IPS-18c (cell line): ENCODE measurements around the gene SPATA24.
"Not testable (repeated sequence)": the region's sequence is repeated elsewhere in the genome, so short reads cannot be mapped to it uniquely, and the experiment has no call there.

ENCODE experiments used
- H3K4me3 ChIP-seq: 2 replicates; pipeline ENCODE4 v1.7.0; 2013; ENCODE audit warnings: low read depth, mild to moderate bottlenecking, low read length, moderate library complexity; ENCODE audit not compliant: insufficient read depth
- H3K9me3 ChIP-seq: one replicate; pipeline ENCODE4 v1.6.1; 2013; ENCODE audit warnings: mild to moderate bottlenecking, low read length, moderate library complexity; ENCODE audit not compliant: control insufficient read depth, insufficient read depth

Gene SPATA24, protein sequence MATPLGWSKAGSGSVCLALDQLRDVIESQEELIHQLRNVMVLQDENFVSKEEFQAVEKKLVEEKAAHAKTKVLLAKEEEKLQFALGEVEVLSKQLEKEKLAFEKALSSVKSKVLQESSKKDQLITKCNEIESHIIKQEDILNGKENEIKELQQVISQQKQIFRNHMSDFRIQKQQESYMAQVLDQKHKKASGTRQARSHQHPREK

DNA sequence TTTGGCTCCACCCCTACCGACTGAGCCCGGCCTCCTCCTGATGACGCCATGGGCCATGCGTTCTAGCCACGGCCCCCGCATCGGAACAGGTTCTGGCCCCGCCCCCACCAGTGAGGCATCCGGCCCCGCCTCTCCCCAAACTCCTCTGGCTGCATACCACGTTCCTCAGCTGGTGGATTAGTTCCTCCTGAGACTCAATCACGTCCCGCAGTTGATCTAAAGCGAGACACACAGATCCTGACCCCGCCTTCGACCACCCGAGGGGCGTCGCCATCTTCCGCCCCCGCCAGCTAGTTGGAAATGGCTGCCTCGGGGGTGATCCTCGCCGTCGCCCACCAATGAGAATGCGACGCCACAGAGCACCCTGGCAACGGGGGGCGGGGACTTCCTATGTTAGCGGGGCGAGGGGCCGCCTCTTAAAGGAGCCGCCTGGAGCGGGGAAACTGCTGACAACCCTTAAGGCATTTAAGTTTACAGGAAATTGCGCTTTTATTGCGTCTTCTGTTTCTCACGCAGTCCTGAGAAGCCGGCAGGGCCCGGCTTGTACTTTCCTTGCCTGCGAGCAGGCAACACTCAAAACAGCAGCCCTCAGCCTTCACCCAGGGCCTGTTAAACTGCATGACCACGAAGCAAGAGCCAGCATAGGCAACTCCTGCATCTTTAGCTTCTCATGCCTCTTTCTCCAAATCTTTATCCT is at the start of gene SPATA24:
Gene SPATA24, minus strand, starts transcription at position 303 of the 697 bp plus-strand sequence. Its CDS starts 29 bp downstream, at position 274.
- H3K9me3 ChIP-seq: no peaks in the 10 kb centered on the region

DNA sequence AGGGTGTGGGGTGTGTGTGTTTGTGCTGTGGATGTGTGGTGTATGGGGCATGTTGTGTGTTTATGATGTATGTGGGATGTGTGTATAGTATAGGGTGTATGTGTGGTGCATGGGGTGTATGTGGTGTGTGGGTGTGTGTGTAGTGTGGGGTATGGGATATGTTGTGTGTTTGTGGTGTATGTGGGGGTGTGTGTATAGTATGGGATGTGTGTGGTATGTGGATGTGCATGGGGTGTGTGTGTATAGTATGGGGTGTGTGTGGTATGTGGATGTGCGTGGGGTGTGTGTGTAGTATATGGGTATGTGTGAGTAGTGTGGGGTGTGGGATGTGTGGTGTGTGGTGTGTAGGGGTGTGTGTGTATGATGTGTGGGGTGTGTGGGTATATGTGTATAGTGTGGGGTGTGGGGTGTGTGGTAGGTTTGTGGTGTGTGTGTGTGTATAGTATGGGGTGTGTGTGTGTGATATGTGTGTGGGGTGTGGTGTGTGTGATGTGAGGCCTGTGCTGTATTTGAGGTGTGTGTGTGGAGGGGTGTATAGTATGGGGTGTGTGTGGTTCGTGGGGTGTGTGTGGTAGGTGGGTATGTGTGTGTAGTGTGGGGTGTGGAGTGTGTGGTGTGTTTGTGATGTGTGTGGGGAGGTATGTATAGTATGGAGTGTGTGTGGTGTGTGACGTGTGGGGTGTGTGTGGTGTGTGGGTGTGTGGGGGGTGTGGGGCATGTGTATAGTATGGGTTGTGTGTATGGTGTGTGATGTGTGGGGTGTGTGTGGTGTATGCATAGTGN is 48.2 kb upstream of the SPATA24 start:
- Histone ChIP-seq H3K9me3 (no peaks in the 10 kb centered on the region), H3K4me3 (no peak overlapping the region)

More for the DNA sequence above, at the start of gene SPATA24:
- H3K4me3 ChIP-seq: peak within 1 kb of the TSS; percentile 91

DNA sequence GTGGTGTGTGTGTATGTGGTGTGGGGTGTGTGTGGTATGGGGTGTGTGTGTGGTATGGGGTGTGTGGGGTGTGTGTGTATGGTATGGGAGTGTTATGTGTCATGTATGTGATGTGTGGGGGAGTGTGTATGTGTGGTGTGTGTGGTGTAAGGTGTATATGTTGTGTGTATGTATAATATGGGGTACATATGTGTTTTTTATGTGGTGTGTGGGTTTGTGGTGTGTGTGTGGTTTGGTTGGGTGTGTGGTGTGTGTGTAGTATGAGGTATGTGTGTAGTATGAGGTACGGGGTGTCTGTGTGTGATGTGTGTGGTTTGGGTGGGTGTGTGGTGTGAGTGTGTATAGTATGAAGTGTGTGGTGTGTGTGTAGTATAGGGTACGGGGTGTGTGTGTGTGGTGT is 47.3 kb upstream of the SPATA24 start:
- Histone ChIP-seq H3K4me3 (no peak overlapping the region), H3K9me3 (no peaks in the 10 kb centered on the region)

DNA sequence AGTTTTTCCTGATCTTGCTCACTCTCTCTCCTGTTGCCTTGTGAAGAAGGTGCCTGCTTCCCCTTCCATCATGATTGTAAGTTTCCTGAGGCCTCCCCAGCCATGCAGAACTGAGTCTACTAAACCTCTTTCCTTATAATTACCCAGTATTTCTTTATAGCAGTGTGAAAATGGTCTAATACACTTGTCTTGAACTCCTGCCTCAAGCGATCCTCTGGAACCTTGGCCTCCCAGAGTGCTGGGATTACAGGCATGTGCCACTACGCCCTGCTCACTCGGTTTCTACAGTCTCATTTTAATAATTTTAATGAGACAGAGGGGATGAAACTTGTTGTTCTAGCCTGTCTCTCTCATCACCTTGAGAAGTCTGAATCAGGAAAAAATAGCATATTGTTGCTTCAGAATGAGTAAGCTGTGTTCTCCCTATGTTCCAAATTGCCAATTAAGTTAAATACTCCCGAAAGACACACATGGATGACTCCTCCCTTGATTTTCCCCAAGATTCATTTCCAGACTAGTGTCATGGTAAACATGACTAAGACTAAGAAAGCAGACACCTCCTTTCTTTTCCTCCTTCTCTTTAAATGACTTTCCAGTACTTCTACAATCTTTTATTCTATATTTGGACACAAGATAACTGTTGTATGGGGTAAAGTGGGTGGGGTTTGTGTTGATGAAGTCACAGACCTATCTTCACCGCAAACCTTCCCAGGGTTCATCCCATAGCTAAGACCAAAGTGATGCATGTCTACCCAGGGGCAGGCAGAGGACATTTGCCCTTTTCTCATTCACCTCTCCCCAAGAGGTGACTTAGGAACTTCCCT is 43.3 kb upstream of the SPATA24 start:
- no peak overlapping the region for H3K4me3 ChIP-seq
- H3K9me3 ChIP-seq: no peaks in the 10 kb centered on the region

DNA sequence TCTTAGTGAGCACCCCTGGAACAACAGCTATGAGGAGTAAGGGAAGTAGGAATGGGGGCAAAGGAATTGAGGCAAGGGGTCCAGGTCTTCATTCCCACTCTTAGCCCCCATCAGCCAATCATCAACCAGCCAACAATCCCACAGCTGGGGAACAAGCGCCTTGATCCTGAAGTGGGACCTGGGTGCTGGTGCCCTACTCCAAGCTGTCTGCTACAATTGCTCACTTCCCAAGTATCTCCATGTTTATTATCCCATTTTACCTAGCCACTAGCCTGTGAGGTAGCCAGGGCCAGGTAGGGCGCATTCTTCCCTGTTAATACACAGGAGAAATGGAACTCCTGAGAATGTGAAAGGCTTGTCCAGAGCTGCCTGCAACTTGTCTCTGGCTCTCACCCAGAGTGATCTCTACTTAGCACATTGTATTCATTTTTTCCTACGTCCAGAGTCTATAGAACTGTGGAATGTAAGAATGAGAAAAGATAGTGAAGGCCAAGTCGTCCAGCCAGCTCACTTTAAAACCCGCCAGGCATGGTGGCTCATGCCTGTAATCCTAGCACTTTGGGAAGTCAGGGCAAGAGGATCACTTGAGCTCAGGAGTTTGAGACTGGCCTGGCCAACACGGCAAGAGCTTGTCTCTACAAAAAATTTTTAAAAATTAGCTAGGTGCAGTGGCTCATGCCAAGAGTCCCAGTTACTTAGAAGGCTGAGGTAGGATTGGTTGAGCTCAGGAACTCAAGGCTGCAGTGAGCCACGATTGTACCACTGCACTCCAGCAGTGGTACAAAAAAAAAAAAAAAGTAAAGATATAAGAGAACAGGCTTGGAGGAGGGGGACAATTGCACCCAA is 41.7 kb upstream of the SPATA24 start:
- H3K9me3 ChIP-seq: no peaks in the 10 kb centered on the region
- no peak overlapping the region for H3K4me3 ChIP-seq

DNA sequence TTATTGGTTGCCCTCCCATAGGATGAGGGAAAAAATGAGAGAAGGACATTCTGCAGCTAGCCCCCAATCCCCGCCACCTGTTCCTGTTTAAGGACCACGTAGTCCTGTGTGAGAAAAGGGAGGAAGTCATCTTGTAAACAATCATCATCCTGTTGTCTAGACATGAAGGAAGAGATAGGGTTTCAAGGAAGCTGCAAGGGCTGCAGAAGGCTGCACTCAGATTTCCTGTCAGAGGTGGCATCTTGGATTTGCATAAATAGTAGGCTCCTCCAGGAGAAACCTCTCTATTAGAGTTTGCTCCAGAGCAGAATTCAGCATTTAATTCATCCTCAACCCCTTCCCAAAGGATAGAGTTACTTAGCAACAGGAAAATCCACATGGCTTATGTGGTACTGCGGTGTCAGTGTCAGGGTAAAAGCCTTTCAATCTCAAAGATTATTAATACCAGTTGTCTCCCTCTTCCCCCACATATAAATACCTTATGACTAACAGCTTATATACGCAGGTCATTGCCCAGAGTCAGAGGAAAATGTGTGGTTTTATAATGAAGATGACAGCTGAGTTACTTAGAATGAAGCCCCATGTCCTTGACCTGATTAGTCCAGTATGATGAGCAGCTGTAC is 40.1 kb upstream of the SPATA24 start:
- H3K4me3 ChIP-seq: no peak overlapping the region

DNA sequence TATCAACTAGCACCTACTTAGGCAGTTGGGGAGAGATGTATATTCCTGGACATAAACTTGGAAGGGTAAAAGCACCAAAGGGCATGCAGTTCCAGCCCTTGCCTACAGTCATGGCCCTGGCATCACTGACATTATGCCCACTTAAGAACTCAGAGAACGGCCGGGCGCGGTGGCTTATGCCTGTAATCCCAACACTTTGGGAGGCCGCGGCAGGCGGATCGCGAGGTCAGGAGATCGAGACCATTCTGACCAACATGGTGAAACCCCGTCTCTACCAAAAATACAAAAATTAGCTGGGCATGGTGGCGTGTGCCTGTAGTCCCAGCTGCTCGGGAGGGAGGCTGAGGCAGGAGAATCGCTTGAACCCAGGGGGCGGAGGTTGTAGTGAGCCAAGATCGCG is 36.5 kb upstream of the SPATA24 start:
- not testable (repeated sequence) for H3K4me3 ChIP-seq, H3K9me3 ChIP-seq

More for the DNA sequence above, 40.1 kb upstream of the SPATA24 start:
- peaks cover 2% of the 10 kb centered on the region for H3K9me3 ChIP-seq

DNA sequence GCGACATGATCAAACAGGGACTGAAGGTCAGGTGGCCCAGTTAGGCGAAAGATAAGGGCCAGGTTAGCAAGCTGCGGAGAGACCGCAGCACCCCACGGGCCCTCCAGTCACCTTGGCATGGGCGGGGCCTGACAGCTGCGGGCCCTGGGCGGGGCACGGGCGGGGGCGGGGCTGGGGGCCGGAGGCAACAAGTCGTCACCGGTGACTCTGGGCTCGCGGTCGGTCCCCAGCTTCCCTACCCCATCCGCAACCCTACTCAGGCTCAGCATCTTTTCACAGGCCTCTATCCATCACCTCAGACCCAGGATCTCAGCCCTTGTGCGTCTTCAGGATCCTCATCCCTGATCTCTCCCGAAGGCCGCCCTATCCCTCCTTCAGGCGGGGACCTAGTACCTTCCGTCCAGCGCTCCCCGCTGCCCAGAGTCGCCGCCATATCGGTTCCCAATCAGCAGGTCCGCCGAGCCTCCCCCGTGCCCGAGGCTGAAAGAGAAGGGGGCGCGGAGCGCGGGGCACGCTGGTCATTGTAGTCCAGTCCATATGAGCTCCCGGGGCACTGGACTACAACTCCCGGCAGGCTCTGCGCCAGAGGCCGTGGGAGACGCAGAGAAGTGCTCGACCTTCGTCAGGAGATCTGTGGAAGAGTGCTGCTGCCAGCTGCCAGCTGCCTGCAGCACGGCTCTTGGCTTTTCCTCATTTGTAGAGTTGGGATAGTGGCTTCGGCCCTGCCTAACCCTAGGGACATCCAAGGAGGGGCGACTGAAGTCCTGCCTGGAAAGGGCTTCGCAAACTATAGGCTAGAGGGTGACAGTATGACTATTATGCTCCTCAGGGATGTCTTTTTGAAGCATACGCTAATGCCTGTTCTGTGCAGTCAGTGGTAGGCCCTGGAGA is 35.4 kb upstream of the SPATA24 start, which contains the start of gene DNAJC18:
Gene DNAJC18, minus strand, starts transcription at position 513 of the 891 bp plus-strand sequence. Its CDS starts 80 bp downstream, at position 433.
- Histone ChIP-seq H3K4me3 (peak within 1 kb of the TSS; percentile 99), H3K9me3 (peaks cover 2% of the 10 kb centered on the region)

DNA sequence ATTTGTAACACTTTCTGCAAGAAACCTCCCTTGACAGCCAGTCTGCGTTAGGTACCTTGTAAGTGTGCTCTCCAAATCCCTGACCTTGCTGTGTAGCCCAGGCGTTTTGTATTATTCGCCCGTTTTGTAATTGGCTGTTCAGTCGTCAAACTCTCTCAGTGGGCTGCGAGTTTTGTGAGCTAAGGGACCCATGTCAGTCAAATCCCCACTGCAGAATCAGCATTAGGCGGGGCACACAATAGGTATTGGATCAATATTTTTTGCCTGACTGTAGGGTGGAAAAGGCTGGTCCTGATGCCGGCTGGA is 34.8 kb upstream of the SPATA24 start:
- H3K9me3 ChIP-seq: peaks cover 2% of the 10 kb centered on the region
- H3K4me3 ChIP-seq: peak overlapping the region; percentile 99

DNA sequence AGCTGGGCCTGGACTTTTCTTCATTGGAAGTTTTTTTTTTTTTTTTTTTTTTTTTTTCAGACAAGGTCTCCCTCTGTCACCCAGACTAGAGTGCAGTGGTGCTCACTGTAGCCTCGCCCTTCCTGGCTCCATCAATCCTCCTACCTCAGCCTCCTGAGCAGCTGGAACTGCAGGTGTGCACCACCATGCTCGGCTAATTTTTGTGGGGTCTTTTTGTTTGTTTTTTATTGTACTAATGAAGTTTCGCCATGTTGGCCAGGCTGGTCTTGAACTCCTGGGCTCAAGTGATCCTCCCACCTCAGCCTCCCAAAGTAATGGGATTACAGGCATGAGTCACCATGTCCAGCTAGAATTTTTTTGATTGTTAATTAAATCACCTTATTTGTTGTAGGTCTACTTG is 31.8 kb upstream of the SPATA24 start:
- Histone ChIP-seq H3K4me3 (no peak overlapping the region), H3K9me3 (peaks cover 2% of the 10 kb centered on the region)

DNA sequence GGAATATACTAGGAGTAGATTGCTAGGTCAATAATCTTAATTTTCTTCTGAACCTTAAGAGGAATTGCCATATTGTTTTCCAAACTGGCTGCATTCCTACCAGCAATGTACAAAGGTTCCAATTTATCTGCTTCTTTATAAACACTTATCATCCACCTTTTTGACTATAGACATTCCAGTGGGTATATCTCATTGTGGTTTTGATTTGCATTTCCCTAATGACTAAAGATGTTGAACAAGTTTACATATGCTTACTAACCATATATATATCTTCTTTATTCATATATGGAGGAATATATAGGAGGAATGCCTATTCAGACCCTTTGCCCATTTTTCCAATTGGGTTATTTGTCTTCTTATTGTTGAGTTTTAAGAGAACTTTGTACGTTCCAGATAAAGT is 27.8 kb upstream of the SPATA24 start:
- H3K9me3 ChIP-seq: no peaks in the 10 kb centered on the region
- no peak overlapping the region for H3K4me3 ChIP-seq

DNA sequence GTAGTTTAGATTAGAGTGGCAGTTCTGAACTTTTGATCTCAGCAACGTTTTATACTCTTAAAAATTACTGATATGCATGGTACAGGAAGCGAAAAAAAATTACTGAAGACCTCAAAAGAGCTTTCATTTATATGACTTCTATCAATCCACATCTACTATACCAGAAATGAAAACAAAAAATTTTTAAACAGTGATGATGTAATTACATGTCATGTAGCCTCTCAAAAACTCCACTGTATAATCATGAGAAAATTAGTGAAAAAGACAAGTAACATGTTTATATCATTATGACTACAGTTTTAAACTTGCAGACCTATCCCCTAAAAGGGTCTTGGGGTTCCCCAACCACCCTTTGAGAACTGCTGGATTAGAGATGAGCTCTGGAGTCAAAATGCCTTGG is 26.1 kb upstream of the SPATA24 start:
- H3K4me3 ChIP-seq: no peak overlapping the region

DNA sequence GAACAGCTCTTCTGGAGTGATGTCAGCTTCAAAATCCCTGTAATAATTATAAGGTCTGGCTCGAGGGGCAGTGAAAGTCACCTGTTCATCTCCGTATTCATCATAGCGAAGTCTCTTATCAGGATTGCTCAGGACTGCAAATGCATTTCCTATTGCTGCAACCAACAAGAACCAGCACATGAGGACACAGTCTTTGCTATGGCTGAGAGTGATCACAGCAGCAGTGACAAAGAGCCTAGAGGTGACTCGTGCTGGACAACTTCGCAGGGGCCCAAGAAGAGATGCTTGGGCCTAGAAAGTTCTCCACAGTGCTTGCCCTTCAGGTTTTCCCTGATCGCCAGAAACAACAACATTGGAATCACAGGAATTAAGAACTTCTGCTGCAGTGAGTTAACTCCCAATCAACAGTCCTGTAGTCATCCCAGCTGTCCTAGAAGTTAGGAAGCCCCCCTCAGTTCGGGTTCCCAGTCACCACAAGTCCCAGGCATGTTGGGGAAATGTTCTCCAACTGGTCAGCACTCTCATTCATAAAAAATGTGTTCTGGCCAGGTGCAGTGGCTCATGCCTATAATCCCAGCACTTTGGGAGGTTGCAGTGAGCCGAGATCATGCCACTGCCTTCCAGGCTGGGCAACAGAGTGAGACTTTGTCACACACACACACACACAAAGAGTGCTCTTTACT is 22.5 kb upstream of the SPATA24 start:
- Histone ChIP-seq H3K9me3 (no peaks in the 10 kb centered on the region), H3K4me3 (no peak overlapping the region)

More for the DNA sequence above, 26.1 kb upstream of the SPATA24 start:
- no peaks in the 10 kb centered on the region for H3K9me3 ChIP-seq

DNA sequence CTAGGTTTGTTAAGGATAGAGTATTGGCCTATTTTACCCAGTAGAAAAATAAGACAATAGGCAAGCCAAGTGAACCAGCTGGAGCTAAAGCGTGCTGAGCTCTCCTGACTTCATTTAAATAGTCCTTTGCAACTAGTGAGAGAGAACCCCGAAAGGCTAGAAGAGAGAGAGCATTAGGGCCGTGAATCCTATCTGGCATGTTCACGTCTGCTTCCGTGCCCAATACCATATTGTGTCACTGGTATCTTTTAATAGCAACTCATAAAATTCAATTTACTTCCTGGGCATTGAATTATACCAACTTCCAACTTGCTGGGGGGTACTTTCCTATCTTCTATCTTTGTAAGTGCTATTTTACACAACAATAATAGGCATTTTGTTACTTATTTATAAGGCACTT is 21.6 kb upstream of the SPATA24 start:
- Histone ChIP-seq H3K4me3 (no peak overlapping the region), H3K9me3 (no peaks in the 10 kb centered on the region)
